Keratinocyte (primary cell): ENCODE measurements around the gene LRRC4C.

ENCODE experiments used
- EZH2 ChIP-seq: IDR thresholded peaks from one replicate; pipeline ENCODE4 v1.6.1; 2012; ENCODE audit warnings: inconsistent platforms, mild to moderate bottlenecking, low read length, moderate library complexity
- TF ChIP-seq, protein P1 (sequence below), 3 experiments: IDR thresholded peaks in 1 of 3; conservative IDR thresholded peaks in 1 of 3; optimal IDR thresholded peaks in 1 of 3; 2 replicates in 2 of 3; 3 replicates in 1 of 3; pipeline versions ENCODE3 to v1.5.1; 2011; ENCODE audit warnings: low read length in 3 of 3, mild to moderate bottlenecking in 3 of 3, moderate library complexity in 2 of 3, control low read depth in 1 of 3, inconsistent platforms in 1 of 3; ENCODE audit not compliant: insufficient read depth in 2 of 3; ENCODE audit errors: extremely low read depth in 1 of 3

DNA sequence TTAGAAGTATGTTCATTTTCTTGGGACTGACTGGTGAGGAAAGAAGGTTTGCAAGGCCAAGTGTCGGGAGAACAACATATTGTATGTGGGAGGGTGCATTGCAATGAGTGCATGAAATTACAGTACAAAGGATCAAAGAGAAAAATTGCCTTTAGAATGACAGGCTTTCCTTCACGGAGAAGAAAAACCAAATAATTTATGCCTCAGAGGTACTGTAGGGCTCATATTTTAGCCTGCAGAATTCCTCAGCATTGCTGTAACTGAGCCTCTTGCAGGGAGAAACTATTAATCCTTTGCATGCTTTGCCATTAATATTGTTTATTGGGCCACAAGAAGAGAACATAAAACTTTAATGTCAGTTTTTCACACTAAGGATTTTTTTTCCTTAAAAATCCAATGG lies 60.1 kb downstream of the LRRC4C start:
- TF ChIP-seq, protein P1, sequence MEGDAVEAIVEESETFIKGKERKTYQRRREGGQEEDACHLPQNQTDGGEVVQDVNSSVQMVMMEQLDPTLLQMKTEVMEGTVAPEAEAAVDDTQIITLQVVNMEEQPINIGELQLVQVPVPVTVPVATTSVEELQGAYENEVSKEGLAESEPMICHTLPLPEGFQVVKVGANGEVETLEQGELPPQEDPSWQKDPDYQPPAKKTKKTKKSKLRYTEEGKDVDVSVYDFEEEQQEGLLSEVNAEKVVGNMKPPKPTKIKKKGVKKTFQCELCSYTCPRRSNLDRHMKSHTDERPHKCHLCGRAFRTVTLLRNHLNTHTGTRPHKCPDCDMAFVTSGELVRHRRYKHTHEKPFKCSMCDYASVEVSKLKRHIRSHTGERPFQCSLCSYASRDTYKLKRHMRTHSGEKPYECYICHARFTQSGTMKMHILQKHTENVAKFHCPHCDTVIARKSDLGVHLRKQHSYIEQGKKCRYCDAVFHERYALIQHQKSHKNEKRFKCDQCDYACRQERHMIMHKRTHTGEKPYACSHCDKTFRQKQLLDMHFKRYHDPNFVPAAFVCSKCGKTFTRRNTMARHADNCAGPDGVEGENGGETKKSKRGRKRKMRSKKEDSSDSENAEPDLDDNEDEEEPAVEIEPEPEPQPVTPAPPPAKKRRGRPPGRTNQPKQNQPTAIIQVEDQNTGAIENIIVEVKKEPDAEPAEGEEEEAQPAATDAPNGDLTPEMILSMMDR (optimal IDR thresholded peaks at IDR 0.05 in 1 of 3, IDR thresholded peaks at IDR 0.05 in 1 of 3, conservative IDR thresholded peaks at IDR 0.05 in 1 of 3; ENCODE audit: extremely low read depth in 1 of 3, insufficient read depth in 2 of 3, low read length in 3 of 3): no peak
- TF ChIP-seq EZH2: no peak
